ENCODE data around the gene ASCL2. TPM values are rescaled to one million over a fixed set of nuclear protein-coding genes. Genes with fewer than 3 reads are reported as not detected.

Gene ASCL2
- total RNA-seq, 2 donors from 2014 or later, result 3.0 TPM; not detected in 1

GRCh38 chr11:2308713-2309112 lies 38.3 kb upstream of the ASCL2 start:
- Histone ChIP-seq H3K4me1 (peaks cover 26% of the 10 kb centered on the region), H3K4me3 (no peak overlapping the region), H3K27ac (no peak overlapping the region), H3K9me3 (no peaks in the 10 kb centered on the region), H3K36me3 (replicated peaks in 1 of 2; ENCODE audit: insufficient read depth in 1 of 2, low read depth in 2 of 2) (no peaks in the 10 kb centered on the region), H3K27me3 (no peaks in the 10 kb centered on the region)
- DNase-seq (no peak), ATAC-seq (no peak)
- WGBS, 2 donors, result 58 to 83% methylated on average over 1 to 5 of the region's 7 CpGs
- no peak for TF ChIP-seq POLR2A (IDR thresholded peaks at IDR 0.05)
- TF ChIP-seq CTCF (IDR thresholded peaks at IDR 0.05), result no peak
- intact Hi-C loops (cut with DNase I), result loop anchor here (10.0 kb wide), 1 partner anchor 216 kb away; no protein-coding TSS in a partner anchor

- Histone ChIP-seq H3K4me1 (peaks cover 31% of the 10 kb centered on the region), H3K27ac (no peak overlapping the region)
- intact Hi-C loops (cut with DNase I), result loop anchor here (10.0 kb wide), 1 partner anchor 217 kb away; no protein-coding TSS in a partner anchor
These were observed 37.3 kb upstream of the ASCL2 start for GRCh38 chr11:2307501-2308331.

GRCh38 chr11:2306877-2307500 lies 36.6 kb upstream of the ASCL2 start:
- Histone ChIP-seq H3K36me3 (replicated peaks in 1 of 2; ENCODE audit: insufficient read depth in 1 of 2, low read depth in 2 of 2) (no peaks in the 10 kb centered on the region), H3K27ac (no peak overlapping the region), H3K4me1 (peaks cover 32% of the 10 kb centered on the region), H3K27me3 (no peaks in the 10 kb centered on the region), H3K9me3 (no peaks in the 10 kb centered on the region), H3K4me3 (no peak overlapping the region)
- WGBS, 2 donors, result 53 to 54% methylated on average over 11 to 13 of the region's 14 CpGs
- ATAC-seq, result no peak
- TF ChIP-seq CTCF (IDR thresholded peaks at IDR 0.05) (no peak), POLR2A (IDR thresholded peaks at IDR 0.05) (no peak)
- intact Hi-C loops (cut with DNase I), result loop anchor here (10.0 kb wide), 1 partner anchor 218 kb away; no protein-coding TSS in a partner anchor
- DNase-seq, result peak in 2 of 4 donors; percentile 1 to 10

More at GRCh38 chr11:2307501-2308331, 37.3 kb upstream of the ASCL2 start:
- no peaks in the 10 kb centered on the region for H3K27me3 ChIP-seq
- 69 to 71% methylated on average over 14 to 23 of the region's 23 CpGs for WGBS, 2 donors
- no peak for ATAC-seq
- no peak overlapping the region for H3K4me3 ChIP-seq
- no peaks in the 10 kb centered on the region for H3K9me3 ChIP-seq
- H3K36me3 ChIP-seq (replicated peaks in 1 of 2; ENCODE audit: insufficient read depth in 1 of 2, low read depth in 2 of 2), result no peaks in the 10 kb centered on the region
- peak in 1 of 4 donors; percentile 1 for DNase-seq
- TF ChIP-seq CTCF (IDR thresholded peaks at IDR 0.05) (no peak), POLR2A (IDR thresholded peaks at IDR 0.05) (no peak)

- WGBS, 2 donors, result 41 to 53% methylated on average over 4 of the region's 4 CpGs
- H3K9me3 ChIP-seq, result no peaks in the 10 kb centered on the region
- H3K36me3 ChIP-seq (replicated peaks in 1 of 2; ENCODE audit: insufficient read depth in 1 of 2, low read depth in 2 of 2), result no peaks in the 10 kb centered on the region
- intact Hi-C loops (cut with DNase I), result loop anchor here (10.0 kb wide), 1 partner anchor 218 kb away; no protein-coding TSS in a partner anchor
- DNase-seq, result peak; percentile 25 to 40 (median 30)
- no peak for TF ChIP-seq CTCF (IDR thresholded peaks at IDR 0.05)
- no peak for TF ChIP-seq POLR2A (IDR thresholded peaks at IDR 0.05)
- no peaks in the 10 kb centered on the region for H3K27me3 ChIP-seq
- no peak for ATAC-seq
- peak overlapping the region in 3 of 4 donors; percentile 25 to 52 (median 30) for H3K27ac ChIP-seq
- no peak overlapping the region for H3K4me3 ChIP-seq
- H3K4me1 ChIP-seq, result peaks cover 32% of the 10 kb centered on the region
These were observed 36.0 kb upstream of the ASCL2 start for GRCh38 chr11:2306452-2306823.
